HepG2 (cell line): ENCODE measurements around the gene CTNNA1. TPM values are rescaled to one million over a fixed set of nuclear protein-coding genes. Genes with fewer than 3 reads are reported as not detected.

Experiments used
- ATAC-seq: fragments of 200-7000 bp; cut with Tn5 transposase; 3 replicates; pipeline ENCODE4 v1.9.1; 2020; ENCODE audit warnings: mild to moderate bottlenecking, moderate library complexity
- BruUV-seq: library from RNA; stranded (reverse); fragments of 400-500 nt; replicated peaks from 2 replicates; lab custom pipeline; 2021; lab: Mats Ljungman, UMichigan
- CTCF ChIA-PET: fragments of 300-600 bp; formaldehyde crosslinking; extraction: SDS; loops from one replicate; lab custom pipeline; 2021; ENCODE audit warnings: low total read pairs, inconsistent platforms, low intra/inter-chr PET ratio; lab: Yijun Ruan, JAX
- POLR2A ChIA-PET: fragments of 350-600 bp; sonication (Branson Sonifier 250); formaldehyde crosslinking; loops from one replicate; lab custom pipeline; 2020; ENCODE audit warnings: antibody characterized with exemption, inconsistent platforms; lab: Yijun Ruan, JAX
- DNase-seq: peaks from one replicate; pipeline ENCODE4 v3.0.0-alpha.2; 2015; ENCODE audit warnings: low spot score
- FAIRE-seq: peaks from 3 replicates; lab custom pipeline; 2011; peaks lifted over from hg19 to GRCh38; lab: Jason Lieb, UNC
- H2AFZ ChIP-seq: one replicate; pipeline ENCODE4 v1.6.1; 2011; ENCODE audit warnings: low read length, inconsistent platforms
- H3K27ac ChIP-seq: fragments of 300-600 bp; 3 replicates; pipeline ENCODE4 v1.8.0; 2011; ENCODE audit warnings: mixed run types, mild to moderate bottlenecking, mixed read lengths, low read length, inconsistent platforms; ENCODE audit not compliant: insufficient read depth; ENCODE audit errors: extremely low read length
- H3K27me3 ChIP-seq, 2 experiments: fragments of 200-600 bp in 1 of 2; 2 replicates in 1 of 2; 3 replicates in 1 of 2; pipeline versions ENCODE4 v1.6.0 to v1.8.0; 2011; ENCODE audit warnings: low read length in 2 of 2, mild to moderate bottlenecking in 2 of 2, moderate library complexity in 2 of 2, inconsistent platforms in 1 of 2; ENCODE audit not compliant: insufficient read depth in 2 of 2, control insufficient read depth in 1 of 2
- H3K36me3 ChIP-seq, 2 experiments: fragments of 200-600 bp in 1 of 2; replicated peaks in 1 of 2; 2 replicates in 1 of 2; 3 replicates in 1 of 2; pipeline versions ENCODE4 v1.5.1 to v1.8.0; 2011; ENCODE audit warnings: low read length in 2 of 2, inconsistent platforms in 1 of 2; ENCODE audit not compliant: insufficient read depth in 2 of 2, control insufficient read depth in 1 of 2
- H3K4me1 ChIP-seq: 2 replicates; pipeline ENCODE4 v1.5.1; 2012; ENCODE audit warnings: low read length, inconsistent platforms; ENCODE audit not compliant: insufficient read depth
- H3K4me2 ChIP-seq: 2 replicates; pipeline ENCODE4 v1.6.0; 2011; ENCODE audit warnings: low read depth, low read length, inconsistent platforms
- H3K4me3 ChIP-seq, 3 experiments: fragments of 200-600 bp in 1 of 3; sonication (generic), shearing (Covaris generic) in 1 of 3; replicated peaks in 1 of 3; 2 replicates each; pipeline ENCODE4 v1.5.1; 2011 to 2016; ENCODE audit warnings: low read length in 3 of 3, inconsistent platforms in 2 of 3, low read depth in 2 of 3, mild to moderate bottlenecking in 2 of 3, control low read depth in 1 of 3, mixed read lengths in 1 of 3; ENCODE audit not compliant: insufficient read depth in 1 of 3
- H3K79me2 ChIP-seq: one replicate; pipeline ENCODE4 v1.6.1; 2011; ENCODE audit warnings: low read length, inconsistent platforms; ENCODE audit not compliant: insufficient read depth
- H3K9ac ChIP-seq: 2 replicates; pipeline ENCODE4 v1.6.0; 2011; ENCODE audit warnings: mild to moderate bottlenecking, low read depth, low read length, inconsistent platforms; ENCODE audit not compliant: insufficient read depth
- H3K9me3 ChIP-seq: 2 replicates; pipeline ENCODE4 v1.5.1; 2012; ENCODE audit warnings: mild to moderate bottlenecking, low read length
- H4K20me1 ChIP-seq: 2 replicates; pipeline ENCODE4 v1.6.0; 2011; ENCODE audit warnings: inconsistent platforms, mild to moderate bottlenecking, low read length, moderate library complexity; ENCODE audit not compliant: insufficient read depth
- ADNP ChIP-seq: sonication (generic); formaldehyde crosslinking; IDR thresholded peaks from 2 replicates; pipeline ENCODE4 v1.4.0; 2020; ENCODE audit warnings: missing genetic modification reagents
- HINFP ChIP-seq: sonication (generic); formaldehyde crosslinking; IDR thresholded peaks from 2 replicates; pipeline ENCODE4 v1.4.0; 2020; ENCODE audit warnings: low read depth, mild to moderate bottlenecking, missing genetic modification reagents
- NONO ChIP-seq, 2 experiments: fragments of 450-650 bp in 1 of 2; sonication (generic) in 1 of 2; formaldehyde crosslinking in 1 of 2; IDR thresholded peaks in 1 of 2; conservative IDR thresholded peaks in 1 of 2; 2 replicates each; pipeline versions ENCODE4 v1.6.1 to v1.8.0; 2017 to 2022; ENCODE audit warnings: mild to moderate bottlenecking in 1 of 2, missing genetic modification reagents in 1 of 2, moderate library complexity in 1 of 2
- PAX8 ChIP-seq: sonication (generic); formaldehyde crosslinking; IDR thresholded peaks from 2 replicates; pipeline ENCODE4 v1.8.0; 2022; ENCODE audit warnings: mild to moderate bottlenecking, missing genetic modification reagents, borderline replicate concordance
- PHF20 ChIP-seq: sonication (generic); formaldehyde crosslinking; IDR thresholded peaks from 2 replicates; pipeline ENCODE4 v1.5.0; 2020; ENCODE audit warnings: mild to moderate bottlenecking, missing genetic modification reagents
- RNF219 ChIP-seq: sonication (generic); formaldehyde crosslinking; IDR thresholded peaks from 2 replicates; pipeline ENCODE4 v1.5.0; 2020; ENCODE audit warnings: mild to moderate bottlenecking, missing genetic modification reagents
- SIN3A ChIP-seq: IDR thresholded peaks from 2 replicates; pipeline ENCODE4 v1.6.1; 2011; ENCODE audit warnings: low read depth, mild to moderate bottlenecking, control low read depth, low read length, borderline replicate concordance
- STAT6 ChIP-seq: sonication (generic); formaldehyde crosslinking; IDR thresholded peaks from 2 replicates; pipeline ENCODE4 v1.4.0; 2020; ENCODE audit warnings: missing genetic modification reagents, mild to moderate bottlenecking, borderline replicate concordance
- TIGD3 ChIP-seq: sonication (generic); formaldehyde crosslinking; IDR thresholded peaks from 2 replicates; pipeline ENCODE4 v1.5.1; 2020; ENCODE audit warnings: mild to moderate bottlenecking, missing genetic modification reagents, borderline replicate concordance
- ZNF276 ChIP-seq: sonication (generic); formaldehyde crosslinking; IDR thresholded peaks from 2 replicates; pipeline ENCODE4 v1.4.0; 2020; ENCODE audit warnings: mild to moderate bottlenecking, low read depth, missing genetic modification reagents
- ZNF607 ChIP-seq: sonication (generic); formaldehyde crosslinking; IDR thresholded peaks from 2 replicates; pipeline ENCODE4 v1.5.1; 2020; ENCODE audit warnings: missing genetic modification reagents, mild to moderate bottlenecking, borderline replicate concordance
- ZNF776 ChIP-seq: sonication (generic); formaldehyde crosslinking; IDR thresholded peaks from 2 replicates; pipeline ENCODE4 v1.4.0; 2020; ENCODE audit warnings: mild to moderate bottlenecking, missing genetic modification reagents
- ZSCAN20 ChIP-seq: sonication (generic); formaldehyde crosslinking; IDR thresholded peaks from 2 replicates; pipeline ENCODE4 v1.4.0; 2020; ENCODE audit warnings: missing genetic modification reagents, mild to moderate bottlenecking, borderline replicate concordance
- WGBS: methylation state at CpG from one replicate; pipeline ENCODE4 v1.1.6; 2017; ENCODE audit warnings: low lambda C conversion rate; 5-methylcytosine and 5-hydroxymethylcytosine counted together
- in situ Hi-C: cut with HindIII; loops from 2 replicates; pipeline ENCODE4 v1.10.0; 2017; ENCODE audit warnings: low pct_unique_long_range_greater_than_20kb; ENCODE audit not compliant: extremely low pct_ligation_motif_present
- intact Hi-C: fragments of 100-400 bp; cut with micrococcal nuclease; formaldehyde crosslinking; loops from one replicate; pipeline ENCODE4 v1.10.0; 2022; ENCODE audit not compliant: unreplicated experiment
- polyA plus RNA-seq, 8 experiments: library from polyadenylated mRNA; depleted of rRNA in 3 of 8; stranded (reverse) in 7 of 8; unstranded in 1 of 8; fragments of >200 nt; fragmentation: Illumina TruSeq in 4 of 8; extraction: Trizol in 4 of 8; gene quantifications; 2 replicates each; pipeline versions ENCODE4 v1.2.1 to v1.2.3, GENCODE V29; 2011 to 2016; ENCODE audit warnings: low read depth in 4 of 8, missing spikeins in 1 of 8, mixed read lengths in 1 of 8; ENCODE audit not compliant: insufficient read depth in 1 of 8
- total RNA-seq, 5 experiments: library from RNA; depleted of rRNA; stranded (reverse); fragments of >200 nt; fragmentation: Illumina TruSeq; extraction: Trizol; gene quantifications; 2 replicates each; pipeline ENCODE4 v1.2.3, GENCODE V29; 2016; ENCODE audit warnings: low read depth in 1 of 5

CTNNA1 gene
- total and polyA plus RNA-seq, 2 of the 13 experiments (the other 11 are each of a cell fraction or from before 2014, with no cell fraction given) = 66.8 to 162 TPM

GRCh38 chr5:138913773-138914172, 160.5 kb downstream of the CTNNA1 start (continued):
- TF ChIP-seq PHF20 (CRISPR knock-in tag) = no peak
- no peak for TF ChIP-seq ZNF276
- no peak for TF ChIP-seq ZSCAN20 (CRISPR knock-in tag)

GRCh38 chr5:138914338-138914737, 161.1 kb downstream of the CTNNA1 start:
- Histone ChIP-seq H3K4me3 (no peak overlapping the region), H3K9me3 (no peaks in the 10 kb centered on the region), H3K27me3 (no peaks in the 10 kb centered on the region; a peak in 1 of 5 replicates), H2AFZ (no peak overlapping the region), H3K79me2 (no peaks in the 10 kb centered on the region), H3K9ac (no peak overlapping the region), H3K36me3 (peaks cover 7 to 46% of the 10 kb centered on the region in 2 experiments), H3K4me1 (no peaks in the 10 kb centered on the region), H3K4me2 (no peak overlapping the region), H3K27ac (no peak overlapping the region), H4K20me1 (no peaks in the 10 kb centered on the region)
- in situ Hi-C loops (no loop called here), intact Hi-C loops (no loop called here)
- no TSS peak for BruUV-seq
- WGBS = 99% methylated on average over 3 of the region's 3 CpGs
- ChIA-PET CTCF (no interaction called here), POLR2A (no interaction called here)
- FAIRE-seq (no peak), ATAC-seq (no peak), DNase-seq (no peak)
- TF ChIP-seq SIN3A (no peak), ZNF607 (CRISPR knock-in tag) (no peak), PAX8 (CRISPR knock-in tag) (no peak), ZNF776 (CRISPR knock-in tag) (no peak), HINFP (CRISPR knock-in tag) (no peak), TIGD3 (CRISPR knock-in tag) (no peak), NONO (IDR thresholded peaks at IDR 0.05) (no peak), NONO (CRISPR knock-in tag; conservative IDR thresholded peaks at IDR 0.05) (no peak), RNF219 (no peak), ADNP (CRISPR knock-in tag) (no peak), STAT6 (no peak)
